Endothelial cell of umbilical vein (primary cell): ENCODE results near the gene SRSF10. TPM values are rescaled to one million over a fixed set of nuclear protein-coding genes. Genes with fewer than 3 reads are reported as not detected.

Experiments
- BruUV-seq: library from RNA; stranded (reverse); fragments of 400-500 nt; replicated peaks from 2 replicates; lab custom pipeline; 2021; lab: Mats Ljungman, UMichigan
- CTCF ChIA-PET: fragments of 300-600, 350-600 bp; sonication (Branson Sonifier 250); formaldehyde crosslinking; loops from one replicate; lab custom pipeline; 2021; ENCODE audit warnings: antibody characterized with exemption, inconsistent platforms; lab: Charles Lee
- POLR2A ChIA-PET: fragments of 300-600, 350-600 bp; sonication (Branson Sonifier 250); formaldehyde crosslinking; loops from one replicate; lab custom pipeline; 2021; ENCODE audit warnings: antibody characterized with exemption, inconsistent platforms; lab: Charles Lee
- DNase-seq: peaks from one replicate; pipeline ENCODE4 v3.0.0-alpha.2; 2011; ENCODE audit warnings: low read depth, low spot score
- FAIRE-seq: peaks from 2 replicates; lab custom pipeline; 2011; peaks lifted over from hg19 to GRCh38; lab: Jason Lieb, UNC
- H2AFZ ChIP-seq: 2 replicates; pipeline ENCODE4 v1.6.0; 2012; ENCODE audit warnings: low read depth, low read length, control low read depth, inconsistent platforms
- H3K27ac ChIP-seq: 2 replicates; pipeline ENCODE4 v1.5.1; 2011; ENCODE audit warnings: low read depth, mild to moderate bottlenecking, control low read depth, low read length, moderate library complexity; ENCODE audit not compliant: insufficient read depth
- H3K27me3 ChIP-seq, 2 experiments: 2 replicates each; pipeline versions ENCODE4 v1.6.0 to v1.6.1; 2011; ENCODE audit warnings: low read length in 2 of 2, mixed read lengths in 1 of 2; ENCODE audit not compliant: control insufficient read depth in 2 of 2, insufficient read depth in 2 of 2
- H3K36me3 ChIP-seq, 2 experiments: 2 replicates in 1 of 2; 3 replicates in 1 of 2; pipeline ENCODE4 v1.5.1; 2011; ENCODE audit warnings: low read length in 2 of 2, mild to moderate bottlenecking in 1 of 2, moderate library complexity in 1 of 2; ENCODE audit not compliant: control insufficient read depth in 2 of 2, insufficient read depth in 2 of 2; ENCODE audit errors: extremely low read depth in 1 of 2
- H3K4me1 ChIP-seq: 3 replicates; pipeline ENCODE4 v1.5.1; 2011; ENCODE audit warnings: mild to moderate bottlenecking, low read length; ENCODE audit not compliant: control insufficient read depth, insufficient read depth; ENCODE audit errors: extremely low read depth
- H3K4me2 ChIP-seq: 2 replicates; pipeline ENCODE4 v1.6.1; 2011; ENCODE audit warnings: low read length, control low read depth, mixed read lengths; ENCODE audit not compliant: insufficient read depth
- H3K4me3 ChIP-seq, 3 experiments: fragments of 200-600 bp in 1 of 3; sonication (generic), shearing (Covaris generic) in 1 of 3; replicated peaks in 1 of 3; 2 replicates each; pipeline ENCODE4 v1.5.1; 2011 to 2016; ENCODE audit warnings: control low read depth in 3 of 3, low read length in 3 of 3, mild to moderate bottlenecking in 2 of 3, inconsistent platforms in 1 of 3, low read depth in 1 of 3, moderate library complexity in 1 of 3; ENCODE audit not compliant: insufficient read depth in 1 of 3
- H3K79me2 ChIP-seq: 2 replicates; pipeline ENCODE4 v1.6.0; 2012; ENCODE audit warnings: low read length, inconsistent platforms; ENCODE audit not compliant: control insufficient read depth, insufficient read depth
- H3K9ac ChIP-seq: replicated peaks from 2 replicates; pipeline ENCODE3; 2011; ENCODE audit warnings: low read length, control low read depth; ENCODE audit not compliant: insufficient read depth; ENCODE audit errors: extremely low read depth
- H3K9me1 ChIP-seq: replicated peaks from 3 replicates; pipeline ENCODE4 v1.6.0; 2011; ENCODE audit warnings: mild to moderate bottlenecking, low read length; ENCODE audit not compliant: control insufficient read depth, insufficient read depth; ENCODE audit errors: extremely low read depth
- H3K9me3 ChIP-seq: replicated peaks from 2 replicates; pipeline ENCODE4 v1.5.1; 2012; ENCODE audit warnings: low read length, inconsistent platforms; ENCODE audit not compliant: control insufficient read depth, insufficient read depth
- H4K20me1 ChIP-seq: replicated peaks from 2 replicates; pipeline ENCODE3; 2011; ENCODE audit warnings: mild to moderate bottlenecking, low read length; ENCODE audit not compliant: control insufficient read depth, insufficient read depth; ENCODE audit errors: extremely low read depth
- MYC ChIP-seq: IDR thresholded peaks from one replicate; pipeline ENCODE4 v1.6.1; 2011; ENCODE audit warnings: mild to moderate bottlenecking, low read depth, low read length
- POLR2A ChIP-seq: IDR thresholded peaks from 2 replicates; pipeline ENCODE4 v1.6.1; 2012; ENCODE audit warnings: low read depth, mild to moderate bottlenecking, control low read depth, low read length
- POLR2AphosphoS5 ChIP-seq: IDR thresholded peaks from 2 replicates; pipeline ENCODE4 v1.6.1; 2012; ENCODE audit warnings: low read depth, mild to moderate bottlenecking, control low read depth, low read length, moderate library complexity; ENCODE audit not compliant: insufficient read depth
- dilution Hi-C: fragments of 300-500 bp; cut with MboI; formaldehyde crosslinking; loops from one replicate; pipeline ENCODE4 v1.15.0; 2019; ENCODE audit warnings: low sequenced_read_pairs; ENCODE audit not compliant: extremely low pct_ligation_motif_present
- intact Hi-C: fragments of 100-400 bp; cut with micrococcal nuclease; formaldehyde crosslinking; loops from one replicate; pipeline ENCODE4 v1.10.0; 2022
- polyA plus RNA-seq, 4 experiments: library from polyadenylated mRNA; depleted of rRNA in 3 of 4; stranded (reverse) in 3 of 4; unstranded in 1 of 4; fragments of >200 nt; gene quantifications; 2 replicates each; pipeline versions ENCODE4 v1.2.1 to v1.2.3, GENCODE V29; 2011 to 2012; ENCODE audit warnings: missing spikeins in 1 of 4
- total RNA-seq: library from RNA; stranded (reverse); gene quantifications from 2 replicates; pipeline ENCODE4 v1.2.3, GENCODE V29; 2021

Gene SRSF10
- total and polyA plus RNA-seq, 2 donors (not counting 3 experiments of a cell fraction or from before 2014, with no cell fraction given) = 124 to 135 TPM

DNA sequence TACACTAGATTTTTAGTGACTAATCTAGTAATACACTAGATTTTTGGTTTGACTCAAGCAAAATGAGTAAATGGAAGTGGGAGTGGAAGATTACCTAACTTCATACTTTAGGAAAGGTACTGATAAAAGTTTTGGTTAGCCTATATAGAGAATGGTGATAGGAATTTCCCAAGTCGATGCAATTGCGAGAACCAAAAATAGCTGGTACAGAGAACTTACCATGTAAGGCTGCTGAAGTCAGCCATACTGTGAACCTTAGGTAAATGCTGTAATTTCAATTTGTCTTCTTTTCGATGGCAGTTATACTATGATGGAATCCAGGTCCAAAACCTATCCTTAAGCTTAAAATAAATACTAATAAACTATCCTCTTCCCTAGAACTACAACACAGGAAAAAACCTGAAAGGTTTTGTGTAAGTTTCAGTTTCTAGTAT lies 15.9 kb downstream of the SRSF10 start:
- CTCF ChIA-PET = interaction anchor here (0.9 to 2.5 kb wide), 7 partner anchors 12 to 192 kb away, joined by 3 to 27 read pairs (median 4); partner anchors contain the start of gene MYOM3

DNA sequence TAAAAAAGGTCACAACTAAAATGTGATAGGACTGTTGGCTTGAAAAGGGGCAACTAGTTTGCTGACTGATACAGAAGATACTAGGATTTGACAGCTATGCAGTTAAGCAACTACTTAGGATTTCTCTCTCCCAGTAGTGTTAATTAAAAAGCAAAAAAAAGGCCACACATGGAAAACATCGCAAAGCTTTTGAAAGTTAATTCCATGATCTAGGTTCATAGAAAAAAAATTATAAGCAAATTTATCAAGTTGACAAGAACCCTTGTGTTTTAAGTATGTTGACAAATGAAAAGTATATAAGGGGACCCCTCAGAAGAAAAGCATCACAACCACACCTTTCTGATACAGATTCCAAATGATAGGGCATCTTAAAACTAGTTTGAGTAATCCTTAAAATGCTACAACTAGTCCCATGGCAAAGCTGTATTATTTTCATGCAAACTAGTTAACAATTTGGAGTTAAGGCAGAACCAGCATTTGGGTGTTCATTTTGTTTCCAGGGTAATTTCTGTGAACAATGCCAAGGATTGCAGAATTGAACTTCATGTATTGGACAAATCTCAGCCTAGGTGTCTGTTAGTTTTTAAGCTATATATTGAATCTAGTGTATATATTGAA lies 16.4 kb downstream of the SRSF10 start:
- no peak for DNase-seq
- Histone ChIP-seq H3K9me3 (no peaks in the 10 kb centered on the region), H3K27me3 (no peaks in the 10 kb centered on the region), H3K4me1 (peaks cover 15% of the 10 kb centered on the region), H3K36me3 (peaks cover 0 to 16% of the 10 kb centered on the region in 2 experiments), H4K20me1 (peaks cover 5% of the 10 kb centered on the region), H3K9ac (no peak overlapping the region), H3K4me3 (no peak overlapping the region), H3K79me2 (peaks cover 43% of the 10 kb centered on the region), H2AFZ (no peak overlapping the region), H3K27ac (no peak overlapping the region), H3K9me1 (no peaks in the 10 kb centered on the region), H3K4me2 (no peak overlapping the region)
- intact Hi-C loops (no loop called here), dilution Hi-C loops (no loop called here)
- no TSS peak for BruUV-seq
- ChIA-PET CTCF (interaction anchor here (0.9 to 2.5 kb wide), 6 partner anchors 12 to 192 kb away, joined by 3 to 27 read pairs (median 4); no protein-coding TSS in a partner anchor), POLR2A (interaction anchor here (1.1 kb wide), 1 partner anchor 55 kb away, joined by 3 read pairs; no protein-coding TSS in a partner anchor)
- peak; percentile 64 for TF ChIP-seq POLR2A
- no peak for TF ChIP-seq MYC
- no peak for FAIRE-seq

More for the DNA sequence above, 15.9 kb downstream of the SRSF10 start:
- Histone ChIP-seq H3K9me3 (no peaks in the 10 kb centered on the region), H3K9me1 (no peaks in the 10 kb centered on the region), H3K36me3 (peaks cover 0 to 18% of the 10 kb centered on the region in 2 experiments), H3K27ac (no peak overlapping the region), H3K4me1 (peaks cover 13% of the 10 kb centered on the region), H3K9ac (no peak overlapping the region), H2AFZ (no peak overlapping the region), H3K27me3 (no peaks in the 10 kb centered on the region), H4K20me1 (peaks cover 5% of the 10 kb centered on the region), H3K4me3 (no peak overlapping the region), H3K4me2 (peak overlapping the region; percentile 24), H3K79me2 (peaks cover 43% of the 10 kb centered on the region)
- no TSS peak for BruUV-seq
- FAIRE-seq (no peak), DNase-seq (no peak)
- peak; percentile 13 for TF ChIP-seq POLR2A
- no peak for TF ChIP-seq POLR2AphosphoS5
- dilution Hi-C loops (no loop called here), intact Hi-C loops (no loop called here)
- POLR2A ChIA-PET = interaction anchor here (1.1 kb wide), 1 partner anchor 55 kb away, joined by 3 read pairs; no protein-coding TSS in a partner anchor
